Muscle layer of colon (tissue), 2 donors: ENCODE data around the gene PTPN2.
"Not testable (repeated sequence)": the region's sequence is repeated elsewhere in the genome, so short reads cannot be mapped to it uniquely, and the experiment has no call there.

Source experiments
- H3K27ac ChIP-seq: one replicate; pipeline ENCODE4 v1.7.0; 2013; ENCODE audit warnings: low read depth, mild to moderate bottlenecking, low read length, moderate library complexity
- H3K27me3 ChIP-seq, 2 donors: one replicate each; pipeline ENCODE4 v1.7.0; 2013; ENCODE audit warnings: low read length in 2 of 2, mild to moderate bottlenecking in 2 of 2; ENCODE audit not compliant: insufficient read depth in 2 of 2, control insufficient read depth in 1 of 2
- H3K36me3 ChIP-seq: one replicate; pipeline ENCODE4 v1.7.0; 2013; ENCODE audit warnings: mild to moderate bottlenecking, low read length; ENCODE audit not compliant: insufficient read depth
- H3K4me1 ChIP-seq: one replicate; pipeline ENCODE4 v1.7.0; 2013; ENCODE audit warnings: mild to moderate bottlenecking, low read length; ENCODE audit not compliant: insufficient read depth
- H3K4me3 ChIP-seq, 2 donors: one replicate each; pipeline ENCODE4 v1.7.0; 2013; ENCODE audit warnings: low read length in 2 of 2, low read depth in 1 of 2, mild to moderate bottlenecking in 1 of 2, moderate library complexity in 1 of 2
- H3K9ac ChIP-seq: one replicate; pipeline ENCODE4 v1.7.0; 2013; ENCODE audit warnings: low read length
- H3K9me3 ChIP-seq: one replicate; pipeline ENCODE4 v1.7.0; 2013; ENCODE audit warnings: mild to moderate bottlenecking, low read length
- donor health status: abdominal sarcoma.
- donor health status: Adenocarcinoma of cecum.

The PTPN2 gene

GRCh38 chr18:12911025-12911928, 27.2 kb upstream of the PTPN2 start:
- Histone ChIP-seq H3K9ac (no peak overlapping the region), H3K9me3 (no peaks in the 10 kb centered on the region), H3K4me1 (no peaks in the 10 kb centered on the region), H3K27me3 (peaks cover 0 to 30% of the 10 kb centered on the region in 2 donors), H3K4me3 (peak overlapping the region; percentile 50), H3K36me3 (no peaks in the 10 kb centered on the region), H3K27ac (no peak overlapping the region)

DNA sequence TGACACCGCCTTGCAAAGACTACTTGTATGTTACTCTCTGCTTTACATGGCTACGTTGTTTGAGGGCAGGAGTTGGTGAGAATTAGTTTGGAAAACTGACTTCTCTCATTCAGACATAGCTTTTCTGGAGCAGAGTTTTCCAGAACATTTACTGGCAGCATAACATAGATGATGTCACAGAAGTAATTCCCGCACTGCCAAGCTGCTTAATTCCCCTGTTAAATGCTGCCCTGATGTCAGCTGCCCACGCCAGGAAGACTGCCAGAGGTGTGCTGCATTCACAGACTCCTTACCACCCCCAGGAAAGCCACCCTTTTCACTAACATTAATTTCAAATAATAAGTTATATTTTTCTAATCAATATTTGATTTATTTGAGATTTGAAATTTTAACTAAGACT, 24.7 kb upstream of the PTPN2 start:
- Histone ChIP-seq H3K4me3 (no peak overlapping the region), H3K4me1 (no peaks in the 10 kb centered on the region)

GRCh38 chr18:12907258-12907925, 23.4 kb upstream of the PTPN2 start:
- no peak overlapping the region for H3K9ac ChIP-seq
- no peaks in the 10 kb centered on the region for H3K4me1 ChIP-seq
- no peaks in the 10 kb centered on the region for H3K36me3 ChIP-seq
- H3K27me3 ChIP-seq = peaks cover 0 to 28% of the 10 kb centered on the region in 2 donors
- H3K27ac ChIP-seq = no peak overlapping the region
- no peaks in the 10 kb centered on the region for H3K9me3 ChIP-seq
- H3K4me3 ChIP-seq = no peak overlapping the region

More for the DNA sequence above, 24.7 kb upstream of the PTPN2 start:
- Histone ChIP-seq H3K27me3 (peaks cover 0 to 30% of the 10 kb centered on the region in 2 donors), H3K9ac (no peak overlapping the region), H3K27ac (no peak overlapping the region), H3K36me3 (no peaks in the 10 kb centered on the region), H3K9me3 (no peaks in the 10 kb centered on the region)

GRCh38 chr18:12906773-12907172, 22.7 kb upstream of the PTPN2 start:
- H3K4me1 ChIP-seq = no peaks in the 10 kb centered on the region
- no peaks in the 10 kb centered on the region for H3K9me3 ChIP-seq
- H3K36me3 ChIP-seq = no peaks in the 10 kb centered on the region
- H3K27me3 ChIP-seq = peaks cover 0 to 22% of the 10 kb centered on the region in 2 donors
- H3K4me3 ChIP-seq = no peak overlapping the region
- H3K27ac ChIP-seq = no peak overlapping the region
- no peak overlapping the region for H3K9ac ChIP-seq

- no peak overlapping the region for H3K4me3 ChIP-seq
- no peaks in the 10 kb centered on the region for H3K36me3 ChIP-seq
- H3K4me1 ChIP-seq = no peaks in the 10 kb centered on the region
- H3K27ac ChIP-seq = no peak overlapping the region
- peaks cover 0 to 15% of the 10 kb centered on the region in 2 donors for H3K27me3 ChIP-seq
- no peak overlapping the region for H3K9ac ChIP-seq
- no peaks in the 10 kb centered on the region for H3K9me3 ChIP-seq
These were observed 22.1 kb upstream of the PTPN2 start for GRCh38 chr18:12906119-12906518.

GRCh38 chr18:12904012-12904516, 20.0 kb upstream of the PTPN2 start:
- Histone ChIP-seq H3K27me3 (peaks cover 0 to 6% of the 10 kb centered on the region in 2 donors), H3K4me1 (no peaks in the 10 kb centered on the region), H3K9ac (no peak overlapping the region), H3K4me3 (no peak overlapping the region), H3K9me3 (no peaks in the 10 kb centered on the region), H3K36me3 (no peaks in the 10 kb centered on the region), H3K27ac (no peak overlapping the region)

- H3K27ac ChIP-seq, H3K9ac ChIP-seq, H3K4me3 ChIP-seq, H3K27me3 ChIP-seq, H3K9me3 ChIP-seq, H3K4me1 ChIP-seq, H3K36me3 ChIP-seq: not testable (repeated sequence)
These were observed 17.2 kb upstream of the PTPN2 start for GRCh38 chr18:12901208-12901607.

GRCh38 chr18:12896784-12897333, 12.8 kb upstream of the PTPN2 start:
- not testable (repeated sequence) for H3K4me1 ChIP-seq, H3K27me3 ChIP-seq, H3K9ac ChIP-seq, H3K36me3 ChIP-seq, H3K9me3 ChIP-seq, H3K4me3 ChIP-seq, H3K27ac ChIP-seq

DNA sequence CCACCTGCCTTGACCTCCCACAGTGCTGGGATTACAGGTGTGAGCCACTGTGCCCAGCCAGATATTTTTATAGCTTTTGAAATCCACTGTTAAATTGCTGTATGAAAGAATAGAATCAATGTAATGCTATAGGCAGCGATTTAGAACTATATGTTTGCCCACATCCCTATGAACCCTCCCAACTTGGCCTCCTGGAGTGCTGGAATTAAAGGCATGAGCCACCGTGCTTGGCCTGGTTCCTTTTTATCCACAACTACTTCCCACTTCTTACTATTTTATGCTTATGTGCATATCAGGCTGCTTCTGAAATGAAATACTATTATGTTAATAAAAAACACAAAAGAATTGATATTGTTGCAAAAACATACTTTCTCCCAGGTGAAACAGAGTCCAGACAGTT, 11.6 kb upstream of the PTPN2 start:
- no peaks in the 10 kb centered on the region for H3K27me3 ChIP-seq
- H3K9ac ChIP-seq = no peak overlapping the region
- no peaks in the 10 kb centered on the region for H3K4me1 ChIP-seq
- H3K27ac ChIP-seq = no peak overlapping the region
- no peaks in the 10 kb centered on the region for H3K36me3 ChIP-seq
- no peak overlapping the region for H3K4me3 ChIP-seq
- H3K9me3 ChIP-seq = no peaks in the 10 kb centered on the region

DNA sequence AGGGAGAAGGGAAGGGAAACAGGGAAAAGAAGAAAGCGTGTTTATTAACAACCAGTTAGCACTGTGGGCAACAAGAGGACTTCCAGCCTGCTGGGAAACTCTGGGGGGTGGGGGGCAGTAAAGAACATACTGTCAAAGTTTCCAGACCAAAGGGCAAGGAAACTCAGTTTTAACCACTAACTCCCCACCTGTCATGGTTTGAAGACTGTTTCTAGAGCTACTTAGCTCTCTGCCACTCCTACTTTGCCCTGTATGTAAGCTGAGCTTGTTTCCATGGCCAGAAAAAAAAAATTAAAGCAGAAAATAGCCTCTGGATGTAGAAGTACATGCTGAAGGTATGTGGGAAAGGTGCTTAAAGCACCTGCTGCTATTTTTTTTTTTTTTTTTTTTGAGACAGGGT, 11.0 kb upstream of the PTPN2 start:
- Histone ChIP-seq H3K36me3 (no peaks in the 10 kb centered on the region), H3K4me1 (no peaks in the 10 kb centered on the region), H3K9me3 (no peaks in the 10 kb centered on the region), H3K4me3 (no peak overlapping the region), H3K9ac (no peak overlapping the region), H3K27me3 (no peaks in the 10 kb centered on the region), H3K27ac (no peak overlapping the region)

GRCh38 chr18:12891561-12891960, 7.5 kb upstream of the PTPN2 start:
- Histone ChIP-seq H3K36me3 (no peaks in the 10 kb centered on the region), H3K4me1 (no peaks in the 10 kb centered on the region), H3K9me3 (no peaks in the 10 kb centered on the region), H3K4me3 (no peak overlapping the region), H3K27me3 (no peaks in the 10 kb centered on the region), H3K27ac (no peak overlapping the region), H3K9ac (no peak overlapping the region)
